OCI-LY7 (cell line): Measurements from ENCODE around the gene RSBN1L. TPM values are rescaled to one million over a fixed set of nuclear protein-coding genes. Genes with fewer than 3 reads are reported as not detected.

Source experiments
- BruUV-seq: library from RNA; stranded (reverse); fragments of 400-500 nt; replicated peaks from 2 replicates; lab custom pipeline; 2021; lab: Mats Ljungman, UMichigan
- CTCF ChIA-PET: fragments of 300-600 bp; sonication (Branson Sonifier 250); formaldehyde crosslinking; loops from one replicate; lab custom pipeline; 2022; ENCODE audit warnings: antibody characterized with exemption; ENCODE audit not compliant: unreplicated experiment; lab: Charles Lee
- POLR2A ChIA-PET: fragments of 300-600 bp; sonication (Branson Sonifier 250); formaldehyde crosslinking; loops from one replicate; lab custom pipeline; 2022; ENCODE audit warnings: antibody characterized with exemption; lab: Charles Lee
- DNase-seq: peaks from one replicate; pipeline ENCODE4 v3.0.0-alpha.2; 2015; ENCODE audit warnings: low spot score
- H2AFZ ChIP-seq: fragments of 200-600 bp; sonication (generic), shearing (Covaris generic); 2 replicates; pipeline ENCODE4 v1.6.1; 2014; ENCODE audit warnings: mild to moderate bottlenecking, antibody characterized with exemption, low read length, moderate library complexity
- H3K27ac ChIP-seq: fragments of 200-600 bp; sonication (generic); 2 replicates; pipeline ENCODE4 v1.5.1; 2014; ENCODE audit warnings: mixed run types, low read depth, mild to moderate bottlenecking, moderate library complexity, low read length, inconsistent platforms; ENCODE audit not compliant: poor library complexity, severe bottlenecking
- H3K36me3 ChIP-seq: fragments of 200-600 bp; sonication (generic); 2 replicates; pipeline ENCODE4 v1.6.1; 2014; ENCODE audit warnings: mild to moderate bottlenecking, antibody characterized with exemption, low read length, moderate library complexity, mixed read lengths; ENCODE audit not compliant: insufficient read depth
- H3K4me1 ChIP-seq: fragments of 200-600 bp; sonication (generic); 2 replicates; pipeline ENCODE4 v1.5.1; 2014; ENCODE audit warnings: mild to moderate bottlenecking, low read length; ENCODE audit not compliant: insufficient read depth, poor library complexity, severe bottlenecking
- H3K4me2 ChIP-seq: fragments of 200-600 bp; sonication (generic); 2 replicates; pipeline ENCODE4 v1.6.1; 2014; ENCODE audit warnings: mild to moderate bottlenecking, low read length
- H3K4me3 ChIP-seq: fragments of 200-600 bp; sonication (generic); 2 replicates; pipeline ENCODE4 v1.5.1; 2014; ENCODE audit warnings: mild to moderate bottlenecking, low read depth, low read length; ENCODE audit not compliant: poor library complexity, severe bottlenecking
- H3K79me2 ChIP-seq: fragments of 200-600 bp; sonication (generic); 2 replicates; pipeline ENCODE4 v1.6.1; 2016; ENCODE audit warnings: low read depth, mild to moderate bottlenecking, low read length, moderate library complexity, mixed read lengths; ENCODE audit not compliant: insufficient read depth
- H3K9me2 ChIP-seq: fragments of 200-600 bp; sonication (generic); 2 replicates; pipeline ENCODE4 v1.6.1; 2016; ENCODE audit warnings: mild to moderate bottlenecking, low read length, mixed read lengths; ENCODE audit not compliant: insufficient read depth
- H3K9me3 ChIP-seq: fragments of 200-600 bp; sonication (generic); 2 replicates; pipeline ENCODE4 v1.6.1; 2014; ENCODE audit warnings: mild to moderate bottlenecking, mixed run types, low read length, mixed read lengths
- H4K20me1 ChIP-seq: fragments of 200-600 bp; sonication (generic); 2 replicates; pipeline ENCODE4 v1.6.1; 2014; ENCODE audit warnings: mild to moderate bottlenecking, antibody characterized with exemption, low read length, moderate library complexity, mixed read lengths; ENCODE audit not compliant: insufficient read depth
- CTCF ChIP-seq: fragments of 200-600 bp; sonication (generic); conservative IDR thresholded peaks from 2 replicates; pipeline ENCODE4 v1.5.1; 2014; ENCODE audit warnings: mild to moderate bottlenecking, antibody characterized with exemption, low read length, moderate library complexity, mixed read lengths
- EZH2phosphoT487 ChIP-seq: fragments of 200-600 bp; sonication (generic); IDR thresholded peaks from 2 replicates; pipeline ENCODE4 v1.6.1; 2018; ENCODE audit warnings: low read depth, borderline replicate concordance, mild to moderate bottlenecking, mixed run types, antibody characterized with exemption, low read length, moderate library complexity, mixed read lengths
- intact Hi-C: fragments of 100-400 bp; cut with micrococcal nuclease; formaldehyde crosslinking; loops from one replicate; pipeline ENCODE4 v1.10.0; 2022; ENCODE audit not compliant: unreplicated experiment
- total RNA-seq, 2 experiments: library from RNA; depleted of rRNA in 1 of 2; stranded (reverse); fragments of >200 nt in 1 of 2; shearing (Covaris generic) in 1 of 2; gene quantifications; 2 replicates each; pipeline ENCODE4 v1.2.3, GENCODE V29; 2014 to 2022

RSBN1L gene
- total RNA-seq, 2 experiments from 2014 or later = 23.3 to 30.4 TPM

DNA sequence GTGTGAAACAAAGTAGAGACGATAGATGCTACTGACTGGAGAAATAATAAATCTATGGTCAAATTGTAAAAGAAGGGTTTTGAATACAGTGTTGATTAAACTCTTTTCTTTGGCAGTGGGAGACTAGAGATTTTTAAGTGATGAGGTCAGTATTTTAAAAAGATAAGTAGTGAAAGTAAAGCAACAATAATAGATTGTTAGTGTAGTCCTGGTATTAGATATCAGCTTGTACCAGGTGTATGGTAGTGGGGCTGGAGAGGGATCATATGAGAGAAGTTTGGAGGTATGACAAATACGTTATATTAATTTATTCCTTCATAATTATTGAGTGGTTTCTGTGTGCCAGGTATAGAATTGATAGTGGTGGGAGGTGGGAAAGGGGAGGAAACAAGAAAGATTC is 127.5 kb downstream of the RSBN1L start:
- Histone ChIP-seq H4K20me1 (no peaks in the 10 kb centered on the region), H3K4me1 (peaks cover 67% of the 10 kb centered on the region), H3K79me2 (peaks cover 98% of the 10 kb centered on the region), H3K36me3 (peaks cover 79% of the 10 kb centered on the region), H2AFZ (no peak overlapping the region), H3K4me3 (peak overlapping the region; percentile 55), H3K4me2 (peak overlapping the region; percentile 73), H3K9me3 (peaks cover 65% of the 10 kb centered on the region), H3K9me2 (no peaks in the 10 kb centered on the region), H3K27ac (peak overlapping the region; percentile 94)
- ChIA-PET POLR2A (interaction anchor here (0.7 to 3.8 kb wide), 11 partner anchors 9 to 493 kb away, joined by 3 to 21 read pairs (median 5); no protein-coding TSS in a partner anchor), CTCF (interaction anchor here (0.6 kb wide), 1 partner anchor 153 kb away, joined by 3 read pairs; no protein-coding TSS in a partner anchor)
- intact Hi-C loops = loop anchor here (1.0 to 2.0 kb wide), 2 partner anchors 25 to 83 kb away; partner anchors contain the start of genes PHTF2 and TMEM60
- BruUV-seq = no TSS peak
- DNase-seq = no peak
- TF ChIP-seq EZH2phosphoT487 (no peak), CTCF (no peak)

DNA sequence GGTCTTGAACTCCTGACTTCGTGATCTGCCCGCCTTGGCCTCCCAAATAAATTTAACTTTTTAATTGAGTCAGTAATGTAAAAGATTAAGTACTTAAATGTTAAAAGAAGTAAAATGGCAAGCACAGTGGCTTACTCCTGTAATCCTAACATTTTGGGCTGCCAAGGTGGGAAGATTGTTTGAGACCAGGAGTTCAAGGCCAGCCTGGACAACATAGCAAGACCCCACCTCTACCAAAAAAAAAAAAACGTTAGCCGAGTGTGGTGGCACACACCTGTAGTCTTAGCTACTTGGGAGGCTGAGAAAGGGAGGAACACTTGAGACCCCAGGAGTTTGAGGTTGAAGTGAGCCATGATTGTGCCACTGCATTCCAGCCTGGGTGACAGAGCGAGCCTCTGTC is 128.4 kb downstream of the RSBN1L start:
- ChIA-PET POLR2A (interaction anchor here (0.7 to 3.8 kb wide), 9 partner anchors 10 to 492 kb away, joined by 3 to 21 read pairs (median 5); no protein-coding TSS in a partner anchor), CTCF (no interaction called here)
- Histone ChIP-seq H2AFZ (no peak overlapping the region), H3K9me2 (no peaks in the 10 kb centered on the region), H3K79me2 (peaks cover 98% of the 10 kb centered on the region), H3K4me3 (peak overlapping the region; percentile 55), H3K27ac (peak overlapping the region; percentile 94), H3K9me3 (peaks cover 56% of the 10 kb centered on the region), H3K36me3 (peaks cover 70% of the 10 kb centered on the region), H3K4me1 (peaks cover 71% of the 10 kb centered on the region), H3K4me2 (peak overlapping the region; percentile 73; the same call in 1 of the 2 replicates), H4K20me1 (no peaks in the 10 kb centered on the region)
- intact Hi-C loops = loop anchor here (1.0 to 2.0 kb wide), 2 partner anchors 26 to 82 kb away; partner anchors contain the start of genes PHTF2 and TMEM60
- DNase-seq = no peak
- TF ChIP-seq EZH2phosphoT487 (no peak), CTCF (no peak)
- BruUV-seq = no TSS peak

DNA sequence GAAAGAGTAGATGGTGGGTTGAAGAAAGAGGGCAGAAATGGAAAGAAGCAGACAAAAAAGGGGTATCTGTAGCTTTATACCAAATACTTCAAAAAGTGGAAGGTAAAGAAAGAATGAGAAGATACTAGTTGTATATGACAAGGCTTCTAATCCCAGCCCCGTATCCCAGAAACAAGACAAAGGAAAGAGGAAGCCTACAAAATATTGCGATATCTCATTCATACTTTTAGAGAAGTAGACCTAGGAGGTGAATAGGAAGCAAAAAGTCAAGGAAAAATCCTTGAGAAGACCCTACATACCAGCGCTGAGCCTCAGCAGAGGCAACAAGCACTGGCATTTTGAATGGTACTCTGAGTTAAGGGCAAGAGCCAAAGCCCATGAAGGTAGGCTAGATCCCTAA is 128.9 kb downstream of the RSBN1L start:
- Histone ChIP-seq H3K4me3 (peak overlapping the region; percentile 55), H3K27ac (peak overlapping the region; percentile 94), H3K4me1 (peaks cover 75% of the 10 kb centered on the region), H3K9me3 (peaks cover 53% of the 10 kb centered on the region), H3K9me2 (no peaks in the 10 kb centered on the region), H3K79me2 (peaks cover 98% of the 10 kb centered on the region), H2AFZ (no peak overlapping the region), H3K36me3 (peaks cover 65% of the 10 kb centered on the region), H3K4me2 (no peak overlapping the region), H4K20me1 (no peaks in the 10 kb centered on the region)
- no peak for DNase-seq
- intact Hi-C loops = loop anchor here (2.0 kb wide), 1 partner anchor 26 kb away; the partner anchor contains the start of genes PHTF2 and TMEM60
- TF ChIP-seq EZH2phosphoT487 (no peak), CTCF (no peak)
- no TSS peak for BruUV-seq
- CTCF ChIA-PET = no interaction called here
- POLR2A ChIA-PET = interaction anchor here (1.0 to 3.8 kb wide), 3 partner anchors 9 to 15 kb away, joined by 3 to 21 read pairs (median 7); no protein-coding TSS in a partner anchor
